ENCODE results near the gene REXO1. TPM values are rescaled to one million over a fixed set of nuclear protein-coding genes. Genes with fewer than 3 reads are reported as not detected.

REXO1 gene
- total RNA-seq, 1 experiment from 2014 or later: 52.2 TPM

DNA sequence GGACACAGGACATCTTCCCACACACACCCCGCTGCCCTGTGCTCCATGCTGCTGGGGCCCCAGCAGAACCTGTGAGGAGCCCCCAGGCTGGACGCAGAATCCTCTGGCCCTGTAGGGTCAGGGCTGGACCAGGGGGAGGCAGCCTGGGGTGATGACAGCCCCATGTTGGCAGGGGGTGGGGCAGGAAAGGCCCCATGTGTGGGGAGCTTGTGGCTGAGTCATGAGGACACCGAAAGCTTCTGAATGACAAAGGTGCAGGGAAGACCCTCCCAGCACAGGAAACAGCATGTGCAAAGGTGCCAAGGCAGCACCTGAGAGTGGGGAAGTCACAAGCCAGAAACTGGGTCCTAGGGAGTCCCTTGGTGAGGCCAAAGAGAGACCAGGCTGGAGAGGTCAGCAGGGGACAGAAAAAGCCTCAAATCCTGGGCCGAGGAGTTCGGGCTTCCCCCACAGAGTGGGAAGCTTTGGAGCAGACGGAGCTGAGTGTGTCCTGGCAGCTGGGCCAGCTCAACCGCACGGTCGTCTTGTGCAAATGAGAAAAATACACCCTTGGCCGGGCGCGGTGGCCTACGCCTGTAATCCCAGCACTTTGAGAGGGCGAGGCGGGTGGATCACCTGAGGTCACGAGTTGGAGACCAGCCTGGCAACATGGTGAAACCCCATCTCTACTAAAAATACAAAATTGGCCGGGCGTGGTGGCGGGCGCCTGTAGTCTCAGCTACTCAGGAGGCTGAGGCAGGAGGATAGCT, 53.7 kb downstream of the REXO1 start:
- Histone ChIP-seq H2AFZ (ENCODE audit: low read depth, low read length, poor library complexity, severe bottlenecking) (no peak overlapping the region), H3K9me2 (ENCODE audit: insufficient read depth) (no peaks in the 10 kb centered on the region), H4K20me1 (ENCODE audit: insufficient read depth) (no peaks in the 10 kb centered on the region), H3K36me3 (ENCODE audit: control insufficient read depth in 1 of 2, insufficient read depth in 2 of 2, low read length in 2 of 2) (no peaks in the 10 kb centered on the region), H3K9me3 (ENCODE audit: control insufficient read depth in 1 of 2, insufficient read depth in 1 of 2, low read depth in 1 of 2, low read length in 2 of 2) (no peaks in the 10 kb centered on the region), H3K27me3 (ENCODE audit: insufficient read depth, low read length) (no peaks in the 10 kb centered on the region), H3K4me3 (replicated peaks in 1 of 2; ENCODE audit: low read depth in 1 of 2, low read length in 2 of 2) (no peak overlapping the region), H3K9ac (ENCODE audit: low read length) (no peak overlapping the region), H3K27ac (ENCODE audit: low read depth, low read length) (no peak overlapping the region; the same call in 1 of the 2 replicates), H3K4me1 (ENCODE audit: control insufficient read depth in 1 of 2, insufficient read depth in 2 of 2, low read length in 2 of 2) (peaks cover 5 to 29% of the 10 kb centered on the region in 2 experiments), H3K79me2 (ENCODE audit: insufficient read depth, low read length) (no peaks in the 10 kb centered on the region), H3K4me2 (ENCODE audit: low read length) (peak overlapping the region; percentile 36)
- no peak for ATAC-seq
- TF ChIP-seq POLR2AphosphoS5 (IDR thresholded peaks at IDR 0.05; ENCODE audit: low read depth, low read length) (no peak), TCF7L2 (IDR thresholded peaks at IDR 0.05; ENCODE audit: borderline replicate concordance, extremely low read depth, insufficient read depth, insufficient read length) (no peak), EGR1 (IDR thresholded peaks at IDR 0.05; ENCODE audit: low read depth) (no peak), ZFX (IDR thresholded peaks at IDR 0.05) (no peak), FOSL1 (IDR thresholded peaks at IDR 0.05; ENCODE audit: low read depth) (no peak), EZH2phosphoT487 (IDR thresholded peaks at IDR 0.05; ENCODE audit: borderline replicate concordance) (no peak), YY1 (IDR thresholded peaks at IDR 0.05; ENCODE audit: extremely low read depth, insufficient replicate concordance, low read depth, low read length) (no peak), POLR2A (IDR thresholded peaks at IDR 0.05; ENCODE audit: borderline replicate concordance, extremely low read depth, insufficient read depth, insufficient read length) (no peak), ZBTB33 (IDR thresholded peaks at IDR 0.05; ENCODE audit: extremely low read depth, insufficient replicate concordance, low read length) (no peak), ZNF274 (IDR thresholded peaks at IDR 0.05; ENCODE audit: low read depth, low read length) (no peak), JUND (IDR thresholded peaks at IDR 0.05) (no peak), SRF (IDR thresholded peaks at IDR 0.05; ENCODE audit: low read depth) (no peak), EZH2 (IDR thresholded peaks at IDR 0.05) (no peak), CBX3 (IDR thresholded peaks at IDR 0.05; ENCODE audit: low read depth) (no peak), ELF1 (IDR thresholded peaks at IDR 0.05; ENCODE audit: borderline replicate concordance, low read depth) (no peak), RAD21 (IDR thresholded peaks at IDR 0.05; ENCODE audit: low read depth) (no peak)
- TF ChIP-seq, protein P1, sequence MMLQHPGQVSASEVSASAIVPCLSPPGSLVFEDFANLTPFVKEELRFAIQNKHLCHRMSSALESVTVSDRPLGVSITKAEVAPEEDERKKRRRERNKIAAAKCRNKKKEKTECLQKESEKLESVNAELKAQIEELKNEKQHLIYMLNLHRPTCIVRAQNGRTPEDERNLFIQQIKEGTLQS (IDR thresholded peaks at IDR 0.05): no peak
- TF ChIP-seq, protein P2, sequence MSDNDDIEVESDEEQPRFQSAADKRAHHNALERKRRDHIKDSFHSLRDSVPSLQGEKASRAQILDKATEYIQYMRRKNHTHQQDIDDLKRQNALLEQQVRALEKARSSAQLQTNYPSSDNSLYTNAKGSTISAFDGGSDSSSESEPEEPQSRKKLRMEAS (IDR thresholded peaks at IDR 0.05): no peak
- TF ChIP-seq, protein P3, sequence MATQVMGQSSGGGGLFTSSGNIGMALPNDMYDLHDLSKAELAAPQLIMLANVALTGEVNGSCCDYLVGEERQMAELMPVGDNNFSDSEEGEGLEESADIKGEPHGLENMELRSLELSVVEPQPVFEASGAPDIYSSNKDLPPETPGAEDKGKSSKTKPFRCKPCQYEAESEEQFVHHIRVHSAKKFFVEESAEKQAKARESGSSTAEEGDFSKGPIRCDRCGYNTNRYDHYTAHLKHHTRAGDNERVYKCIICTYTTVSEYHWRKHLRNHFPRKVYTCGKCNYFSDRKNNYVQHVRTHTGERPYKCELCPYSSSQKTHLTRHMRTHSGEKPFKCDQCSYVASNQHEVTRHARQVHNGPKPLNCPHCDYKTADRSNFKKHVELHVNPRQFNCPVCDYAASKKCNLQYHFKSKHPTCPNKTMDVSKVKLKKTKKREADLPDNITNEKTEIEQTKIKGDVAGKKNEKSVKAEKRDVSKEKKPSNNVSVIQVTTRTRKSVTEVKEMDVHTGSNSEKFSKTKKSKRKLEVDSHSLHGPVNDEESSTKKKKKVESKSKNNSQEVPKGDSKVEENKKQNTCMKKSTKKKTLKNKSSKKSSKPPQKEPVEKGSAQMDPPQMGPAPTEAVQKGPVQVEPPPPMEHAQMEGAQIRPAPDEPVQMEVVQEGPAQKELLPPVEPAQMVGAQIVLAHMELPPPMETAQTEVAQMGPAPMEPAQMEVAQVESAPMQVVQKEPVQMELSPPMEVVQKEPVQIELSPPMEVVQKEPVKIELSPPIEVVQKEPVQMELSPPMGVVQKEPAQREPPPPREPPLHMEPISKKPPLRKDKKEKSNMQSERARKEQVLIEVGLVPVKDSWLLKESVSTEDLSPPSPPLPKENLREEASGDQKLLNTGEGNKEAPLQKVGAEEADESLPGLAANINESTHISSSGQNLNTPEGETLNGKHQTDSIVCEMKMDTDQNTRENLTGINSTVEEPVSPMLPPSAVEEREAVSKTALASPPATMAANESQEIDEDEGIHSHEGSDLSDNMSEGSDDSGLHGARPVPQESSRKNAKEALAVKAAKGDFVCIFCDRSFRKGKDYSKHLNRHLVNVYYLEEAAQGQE (IDR thresholded peaks at IDR 0.05; ENCODE audit: low read depth): no peak
- intact Hi-C loops (cut with micrococcal nuclease): loop anchor here (1.0 to 2.0 kb wide), 2 partner anchors 122 to 248 kb away; no protein-coding TSS in a partner anchor
- no TSS peak for BruUV-seq (replicated peaks)
- DNase-seq (ENCODE audit: low read depth, low spot score): no peak
- ChIA-PET POLR2A (interaction anchor here (0.7 to 1.4 kb wide), 3 partner anchors 26 to 249 kb away, joined by 3 read pairs; no protein-coding TSS in a partner anchor), CTCF (interaction anchor here (1.3 to 3.4 kb wide), 7 partner anchors 17 to 248 kb away, joined by 3 to 29 read pairs (median 3); no protein-coding TSS in a partner anchor), RAD21 (ENCODE audit: low non-redundant PET in 1 of 2, low total read pairs in 2 of 2, uncharacterized antibody in 2 of 2, unreplicated experiment in 2 of 2) (interaction anchor here in 1 of 2 experiments (0.6 kb wide), 1 partner anchor 316 kb away, joined by 3 read pairs; no protein-coding TSS in a partner anchor)
